AG04449 (cell line): ENCODE data around the gene TLE1.

Experiments used
- CTCF ChIA-PET: fragments of 350-600 bp; formaldehyde crosslinking; extraction: SDS; loops from one replicate; lab custom pipeline; 2021; ENCODE audit warnings: antibody characterized with exemption; lab: Yijun Ruan, JAX
- POLR2A ChIA-PET: fragments of 400-600, 350-600 bp; formaldehyde crosslinking; extraction: SDS; loops from one replicate; lab custom pipeline; 2020; ENCODE audit warnings: antibody characterized with exemption, inconsistent platforms; lab: Yijun Ruan, JAX
- DNase-seq: peaks from one replicate; pipeline ENCODE4 v3.0.0-alpha.2; 2010; ENCODE audit warnings: low read depth, low spot score
- H3K4me3 ChIP-seq: 2 replicates; pipeline ENCODE4 v1.5.1; 2011; ENCODE audit warnings: low read depth, mild to moderate bottlenecking, control low read depth, low read length
- TF ChIP-seq, protein P1 (sequence below): IDR thresholded peaks from one replicate; pipeline ENCODE4 v1.5.1; 2011; ENCODE audit warnings: mild to moderate bottlenecking, moderate library complexity, low read length, control low read depth, inconsistent platforms; ENCODE audit not compliant: insufficient read depth; ENCODE audit errors: missing control alignments

The TLE1 gene

DNA sequence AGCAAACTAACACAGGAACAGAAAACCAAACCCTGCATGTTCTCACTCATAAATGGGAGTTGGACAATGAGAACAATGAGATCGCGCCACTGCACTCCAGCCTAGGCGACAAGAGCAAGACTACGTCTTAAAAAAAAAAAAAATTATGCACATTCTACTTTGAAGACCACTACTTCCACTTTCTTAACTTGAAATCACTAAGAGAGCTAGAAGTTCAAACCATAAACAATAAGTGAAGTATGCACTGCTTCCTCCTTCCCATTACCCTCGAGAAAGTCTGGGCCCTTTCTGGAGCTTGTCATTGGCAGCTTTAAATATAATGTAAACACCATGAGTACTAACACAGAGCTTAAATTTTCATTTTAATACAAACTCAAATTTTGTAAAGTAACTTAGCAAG, 94.9 kb downstream of the TLE1 start:
- H3K4me3 ChIP-seq = no peak overlapping the region
- ChIA-PET POLR2A (no interaction called here), CTCF (interaction anchor here (0.9 kb wide), 1 partner anchor 15 kb away, joined by 3 read pairs; no protein-coding TSS in a partner anchor)
- DNase-seq = no peak
- TF ChIP-seq, protein P1, sequence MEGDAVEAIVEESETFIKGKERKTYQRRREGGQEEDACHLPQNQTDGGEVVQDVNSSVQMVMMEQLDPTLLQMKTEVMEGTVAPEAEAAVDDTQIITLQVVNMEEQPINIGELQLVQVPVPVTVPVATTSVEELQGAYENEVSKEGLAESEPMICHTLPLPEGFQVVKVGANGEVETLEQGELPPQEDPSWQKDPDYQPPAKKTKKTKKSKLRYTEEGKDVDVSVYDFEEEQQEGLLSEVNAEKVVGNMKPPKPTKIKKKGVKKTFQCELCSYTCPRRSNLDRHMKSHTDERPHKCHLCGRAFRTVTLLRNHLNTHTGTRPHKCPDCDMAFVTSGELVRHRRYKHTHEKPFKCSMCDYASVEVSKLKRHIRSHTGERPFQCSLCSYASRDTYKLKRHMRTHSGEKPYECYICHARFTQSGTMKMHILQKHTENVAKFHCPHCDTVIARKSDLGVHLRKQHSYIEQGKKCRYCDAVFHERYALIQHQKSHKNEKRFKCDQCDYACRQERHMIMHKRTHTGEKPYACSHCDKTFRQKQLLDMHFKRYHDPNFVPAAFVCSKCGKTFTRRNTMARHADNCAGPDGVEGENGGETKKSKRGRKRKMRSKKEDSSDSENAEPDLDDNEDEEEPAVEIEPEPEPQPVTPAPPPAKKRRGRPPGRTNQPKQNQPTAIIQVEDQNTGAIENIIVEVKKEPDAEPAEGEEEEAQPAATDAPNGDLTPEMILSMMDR = no peak

GRCh38 chr9:81592887-81593266, 96.5 kb downstream of the TLE1 start:
- POLR2A ChIA-PET = interaction anchor here (0.6 kb wide), 1 partner anchor 186 kb away, joined by 3 read pairs; no protein-coding TSS in a partner anchor
- DNase-seq = no peak
- TF ChIP-seq, protein P1 = no peak
- CTCF ChIA-PET = no interaction called here
- H3K4me3 ChIP-seq = no peak overlapping the region

GRCh38 chr9:81591791-81592190, 97.6 kb downstream of the TLE1 start:
- ChIA-PET POLR2A (no interaction called here), CTCF (no interaction called here)
- no peak for DNase-seq
- no peak overlapping the region for H3K4me3 ChIP-seq
- TF ChIP-seq, protein P1 = no peak

GRCh38 chr9:81590688-81591087, 98.7 kb downstream of the TLE1 start:
- CTCF ChIA-PET = no interaction called here

DNA sequence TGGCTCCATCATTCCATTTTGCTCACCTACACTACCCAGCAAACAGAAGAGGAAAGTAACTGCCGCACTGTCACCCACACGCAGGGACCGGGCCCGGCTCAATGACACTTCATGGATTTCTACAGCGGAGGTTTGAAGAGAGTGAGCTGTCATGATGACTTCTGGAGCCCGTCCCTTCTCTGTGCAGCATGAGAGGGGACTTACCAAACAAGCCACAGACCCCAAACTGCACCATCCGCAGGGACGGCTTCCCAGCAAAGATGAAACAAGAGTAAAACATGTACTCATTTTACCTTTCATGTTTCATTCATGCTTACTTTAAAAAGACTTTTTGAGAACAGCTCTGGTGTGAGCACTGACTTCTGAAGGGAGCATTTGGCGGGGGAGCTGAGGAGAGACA, 99.5 kb downstream of the TLE1 start:
- ChIA-PET POLR2A (no interaction called here), CTCF (no interaction called here)
- no peak for DNase-seq
- H3K4me3 ChIP-seq = no peak overlapping the region
- TF ChIP-seq, protein P1 = no peak

More at GRCh38 chr9:81590688-81591087, 98.7 kb downstream of the TLE1 start:
- POLR2A ChIA-PET = no interaction called here
- TF ChIP-seq, protein P1 = no peak
- DNase-seq = no peak
- H3K4me3 ChIP-seq = no peak overlapping the region

DNA sequence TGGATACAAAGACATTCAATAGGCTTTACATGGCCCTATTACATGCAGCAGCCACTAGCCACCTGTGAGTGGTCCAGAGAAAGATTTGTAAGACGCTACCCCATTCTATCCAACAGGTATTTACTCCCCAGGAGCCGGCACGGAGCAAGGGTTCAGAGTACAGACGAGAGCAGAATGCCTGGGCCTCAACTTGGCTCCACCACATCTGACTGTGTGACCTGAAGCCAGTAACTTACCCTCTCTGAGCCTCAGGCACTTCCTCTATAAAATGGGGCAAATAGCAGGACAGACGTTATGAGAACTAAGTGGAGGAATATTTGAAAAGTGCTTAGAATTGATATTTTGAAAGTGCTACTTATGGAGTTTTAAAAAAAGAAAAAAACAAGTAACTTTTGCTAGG, 100.0 kb downstream of the TLE1 start:
- ChIA-PET POLR2A (no interaction called here), CTCF (no interaction called here)
- H3K4me3 ChIP-seq = no peak overlapping the region
- DNase-seq = no peak
- TF ChIP-seq, protein P1 = no peak
